Inflammatory macrophage treated with lipopolysaccharide for 1 hour (primary cell): ENCODE data around the gene FBXW9.
A peak's percentile ranks its signal among the peaks of the same experiment; 100 is the strongest.
"Not testable (repeated sequence)": the region's sequence is repeated elsewhere in the genome, so short reads cannot be mapped to it uniquely, and the experiment has no call there.

Experiments used
- DNase-seq, 2 donors: peaks; one replicate each; pipeline ENCODE4 v3.0.0-alpha.2; 2020 to 2022

The FBXW9 gene

DNA sequence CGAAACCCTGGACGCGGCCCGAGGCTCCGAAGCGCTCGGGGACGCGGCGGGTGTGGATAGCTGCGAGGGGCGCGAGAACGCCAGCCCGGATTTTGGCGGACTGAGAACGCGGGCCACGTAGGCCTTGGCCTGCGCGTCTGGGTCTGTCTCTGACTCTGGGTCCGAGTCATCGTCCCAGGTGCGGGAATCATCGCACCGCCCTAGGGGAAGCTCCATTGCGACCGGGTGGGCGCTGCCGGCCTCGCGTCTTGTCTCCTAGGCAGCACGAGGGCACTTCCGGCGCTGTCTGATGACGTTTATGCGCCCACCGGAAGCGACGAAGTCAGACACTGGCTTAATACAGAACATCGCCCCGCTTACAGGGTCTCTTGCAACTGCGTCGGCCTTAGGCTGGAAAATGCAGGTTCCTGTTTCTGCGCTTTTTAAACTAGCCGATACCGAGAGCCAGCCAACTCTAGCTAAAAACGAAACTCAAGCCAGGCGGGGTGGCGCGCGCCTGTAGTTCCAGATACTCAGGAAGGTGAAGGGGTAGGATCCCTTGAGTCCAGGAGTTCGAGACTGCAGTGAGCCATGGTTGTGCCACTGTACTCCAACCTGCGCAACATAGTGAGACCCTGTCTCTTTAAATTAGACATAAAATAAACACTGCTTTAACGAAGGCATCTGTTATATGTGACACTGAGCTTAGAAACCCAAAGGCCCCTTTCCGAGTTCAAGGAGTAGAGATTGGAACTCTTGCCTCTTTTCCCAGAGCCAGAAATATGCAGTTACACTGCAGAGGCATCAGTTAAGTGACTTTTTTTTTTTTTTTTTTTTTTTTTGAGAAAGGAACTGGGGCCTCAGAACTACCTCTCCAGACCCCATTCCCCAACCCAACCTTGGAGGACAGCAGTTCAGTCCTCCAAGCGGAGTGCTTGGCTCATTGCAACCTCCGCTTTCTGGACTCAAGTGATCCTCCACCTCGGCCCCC is at the start of gene FBXW9:
Gene FBXW9, minus strand, starts transcription at position 266 of the 970 bp plus-strand sequence. Its CDS starts 50 bp downstream, at position 216.
- peak; percentile 94 to 99 for DNase-seq

DNA sequence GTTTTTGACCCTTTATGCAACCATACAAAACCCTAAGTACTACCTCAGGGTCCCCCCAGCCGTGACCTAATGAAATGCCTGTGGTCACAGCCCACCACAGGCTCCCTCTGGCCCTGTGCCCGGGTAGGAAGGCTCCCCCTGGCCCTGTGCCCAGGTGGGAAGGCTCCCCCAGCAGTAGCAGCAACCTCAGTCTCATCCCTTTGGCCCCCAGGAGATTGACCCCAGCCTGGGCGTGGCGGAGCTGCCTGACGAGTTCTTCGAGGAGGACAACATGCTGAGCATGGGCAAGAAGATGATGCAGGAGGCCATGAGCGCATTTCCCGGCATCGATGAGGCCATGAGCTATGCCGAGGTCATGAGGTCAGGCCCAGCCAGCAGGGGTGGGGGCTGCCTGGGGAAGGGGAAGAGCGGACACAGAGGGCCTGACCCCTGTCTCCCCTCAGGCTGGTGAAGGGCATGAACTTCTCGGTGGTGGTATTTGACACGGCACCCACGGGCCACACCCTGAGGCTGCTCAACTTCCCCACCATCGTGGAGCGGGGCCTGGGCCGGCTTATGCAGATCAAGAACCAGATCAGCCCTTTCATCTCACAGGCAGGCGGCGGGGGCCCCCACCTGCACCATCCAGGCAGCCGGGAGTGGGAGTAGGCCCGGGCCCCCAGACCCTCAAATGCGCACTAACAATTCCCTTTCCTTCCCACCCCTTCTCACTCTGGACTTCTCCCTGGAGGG is 48.9 kb upstream of the FBXW9 start:
- DNase-seq = no peak

DNA sequence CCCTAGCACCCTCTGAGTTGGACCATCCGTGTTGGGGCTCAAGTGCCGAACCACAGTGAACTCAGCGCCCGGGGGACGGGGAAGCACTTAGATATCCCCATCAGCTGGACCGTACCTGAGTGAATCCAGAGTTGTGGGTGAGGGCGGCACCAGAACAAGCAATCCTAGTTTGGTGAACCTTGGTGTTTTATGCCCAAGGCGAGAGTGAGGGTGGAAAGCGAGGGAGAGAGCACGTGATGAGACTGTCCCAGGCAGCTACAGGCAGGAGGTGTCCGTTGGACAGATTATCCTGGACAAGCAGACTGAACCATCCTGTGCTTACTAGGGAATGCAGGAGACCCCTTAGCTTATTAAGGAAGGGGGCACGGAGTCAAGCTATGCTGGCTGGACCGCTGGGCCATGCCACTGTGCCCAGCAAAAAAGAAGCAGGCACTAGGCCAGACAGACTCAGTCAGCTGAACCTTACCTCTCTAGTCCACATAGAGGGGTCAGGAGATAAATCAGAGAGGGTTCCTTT is 41.5 kb upstream of the FBXW9 start:
- DNase-seq = no peak

DNA sequence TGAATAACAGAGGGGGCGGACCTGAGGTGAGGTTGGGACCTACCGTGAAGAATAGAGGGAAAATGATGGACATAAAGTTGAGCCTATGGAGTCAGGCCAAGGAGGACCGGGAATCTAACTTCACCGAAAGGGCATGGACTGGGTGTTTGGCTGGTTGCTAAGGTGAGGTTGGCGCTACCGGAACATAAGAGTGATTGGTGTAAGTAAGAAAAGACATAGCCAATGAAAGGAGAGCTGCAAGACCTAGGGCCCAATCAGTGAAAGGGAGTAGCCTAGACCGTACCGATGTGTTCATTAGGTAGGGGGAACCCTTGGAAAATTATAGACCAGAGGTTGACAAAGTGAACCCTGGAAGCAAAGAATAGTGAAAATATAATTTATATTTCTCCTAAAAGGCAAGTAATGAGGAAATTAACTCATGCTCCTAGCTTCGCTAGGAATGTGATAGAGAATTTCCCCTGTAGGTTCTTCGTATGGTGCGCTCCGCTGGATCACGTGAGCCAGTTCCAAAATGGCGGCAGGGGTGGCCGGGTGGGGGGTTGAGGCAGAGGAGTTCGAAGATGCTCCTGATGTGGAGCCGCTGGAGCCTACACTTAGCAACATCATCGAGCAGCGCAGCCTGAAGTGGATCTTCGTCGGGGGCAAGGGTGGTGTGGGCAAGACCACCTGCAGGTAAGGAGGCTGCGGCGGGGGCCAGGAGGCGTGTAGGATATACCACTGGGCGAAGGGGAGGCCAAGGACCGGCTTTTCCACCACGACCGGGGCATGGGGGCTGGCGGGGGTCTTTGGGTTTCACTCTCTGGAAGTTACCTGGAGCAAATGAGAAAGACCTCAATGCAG is 40.8 kb upstream of the FBXW9 start, which contains the start of gene GET3:
Gene GET3, plus strand, starts transcription at position 503 of the 840 bp plus-strand sequence. Its CDS starts 9 bp downstream, at position 512.
- peak; percentile 88 to 99 for DNase-seq

GRCh38 chr19:12733369-12734214 is 37.2 kb upstream of the FBXW9 start:
- peak; percentile 73 to 74 for DNase-seq

- no peak for DNase-seq
Measured at GRCh38 chr19:12731337-12731736, 34.9 kb upstream of the FBXW9 start.

- DNase-seq = peak in 1 of 2 donors; percentile 13
Measured at GRCh38 chr19:12730064-12730463, 33.6 kb upstream of the FBXW9 start.

- DNase-seq = no peak
Measured at GRCh38 chr19:12727745-12728433, 31.5 kb upstream of the FBXW9 start.

DNA sequence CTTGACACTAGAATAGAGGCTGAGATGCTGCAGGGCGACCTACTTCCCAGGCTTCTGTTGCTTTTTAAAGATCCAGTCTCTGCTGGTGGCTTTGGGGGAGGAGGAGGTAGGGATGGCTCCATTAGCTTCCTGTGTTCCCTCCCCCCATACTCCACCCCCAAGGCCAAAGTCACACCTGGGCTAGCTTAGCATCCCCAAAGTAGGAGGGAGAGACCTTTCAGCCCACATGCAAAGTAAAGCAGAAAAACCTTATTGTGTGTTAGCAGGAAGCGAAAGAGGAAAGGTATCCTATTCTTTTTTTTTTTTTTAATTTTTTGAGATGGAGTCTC is 30.5 kb upstream of the FBXW9 start:
- no peak for DNase-seq

GRCh38 chr19:12725612-12726011 is 29.2 kb upstream of the FBXW9 start:
- DNase-seq = not testable (repeated sequence)

DNA sequence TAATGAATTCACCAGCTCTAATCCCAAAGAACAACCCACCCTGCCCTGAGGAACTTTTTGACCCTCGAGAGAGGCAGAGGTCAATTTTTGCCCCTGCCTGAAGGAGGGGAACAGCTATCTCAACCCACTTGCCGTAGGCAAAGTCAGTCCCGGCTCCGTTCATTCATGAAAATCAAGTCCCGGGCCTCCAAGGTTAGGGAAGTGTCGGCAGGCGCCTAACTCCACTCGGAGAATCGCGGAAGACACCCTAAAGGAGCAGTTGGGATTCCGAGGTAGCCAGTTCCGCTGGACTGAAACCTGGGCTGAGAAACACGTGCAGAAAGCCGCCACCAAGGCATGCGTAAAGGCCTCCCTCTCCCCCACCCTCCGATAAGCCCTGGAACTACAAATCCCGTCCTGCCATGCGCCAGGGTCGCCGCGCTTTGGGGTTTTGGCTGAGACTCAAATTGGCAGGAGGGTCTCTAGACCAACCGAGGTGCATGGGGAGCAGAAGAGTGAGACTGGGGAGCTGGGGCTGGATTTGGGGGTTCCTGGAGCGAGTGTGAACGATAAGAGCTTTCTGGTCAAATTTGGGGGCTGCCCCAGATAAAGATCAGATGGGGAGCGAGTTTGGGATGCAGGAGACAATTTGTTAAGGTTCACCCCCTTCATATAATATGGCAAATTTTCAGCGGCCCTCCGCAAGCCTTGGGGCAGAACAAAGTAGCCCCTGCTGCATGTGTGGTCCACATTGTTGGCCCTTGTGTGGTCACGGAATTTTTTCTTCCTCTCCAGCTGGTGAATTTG is 27.4 kb upstream of the FBXW9 start, which contains the start of gene TNPO2:
Gene TNPO2, minus strand, starts transcription at position 292 of the 786 bp plus-strand sequence. CDS start 2,955 bp downstream, outside the sequence.
- peak; percentile 33 to 49 for DNase-seq

- DNase-seq = no peak
Measured at GRCh38 chr19:12723381-12723640, 26.9 kb upstream of the FBXW9 start.

DNA sequence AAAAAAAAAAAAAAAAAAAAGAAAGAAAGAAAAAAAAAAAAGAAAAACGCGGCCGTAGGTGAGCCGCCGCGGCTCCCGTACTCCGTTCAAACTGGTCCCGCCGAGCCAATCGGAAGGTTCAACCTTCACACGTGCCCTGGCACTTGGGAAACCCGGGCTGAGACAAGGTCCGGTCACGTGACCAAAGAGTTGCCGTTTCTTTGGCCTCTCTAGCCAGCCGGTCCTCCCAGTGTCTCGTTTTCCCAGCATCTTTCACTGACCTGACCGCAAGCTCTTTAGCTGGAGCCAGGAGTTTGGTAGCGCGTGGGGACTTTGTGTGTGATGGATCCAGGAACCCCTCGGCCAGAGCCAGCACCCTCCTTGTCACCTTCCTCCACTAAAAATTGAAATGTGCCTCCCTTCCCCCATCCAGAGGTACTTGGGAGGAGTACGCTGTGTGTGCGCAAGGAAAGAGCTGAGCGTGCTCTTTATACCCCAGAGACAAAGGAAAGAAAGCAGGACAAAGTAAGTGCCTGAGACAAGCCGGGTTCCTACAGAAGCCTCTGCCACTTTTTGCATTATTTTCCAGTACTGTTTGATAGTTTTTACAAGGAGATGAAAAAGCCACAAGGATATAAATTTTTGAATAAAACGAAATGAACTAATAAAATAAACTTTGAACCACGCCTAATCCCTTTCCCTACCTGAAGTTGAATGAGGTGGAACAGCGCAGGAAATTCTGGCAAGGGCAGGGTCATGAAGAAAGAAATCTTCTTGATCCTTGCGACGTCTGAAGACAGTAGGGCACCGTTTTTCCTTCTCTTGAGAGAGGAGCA is 26.3 kb upstream of the FBXW9 start:
- peak; percentile 98 for DNase-seq

GRCh38 chr19:12721656-12722565 is 25.5 kb upstream of the FBXW9 start:
- peak; percentile 42 to 43 for DNase-seq

DNA sequence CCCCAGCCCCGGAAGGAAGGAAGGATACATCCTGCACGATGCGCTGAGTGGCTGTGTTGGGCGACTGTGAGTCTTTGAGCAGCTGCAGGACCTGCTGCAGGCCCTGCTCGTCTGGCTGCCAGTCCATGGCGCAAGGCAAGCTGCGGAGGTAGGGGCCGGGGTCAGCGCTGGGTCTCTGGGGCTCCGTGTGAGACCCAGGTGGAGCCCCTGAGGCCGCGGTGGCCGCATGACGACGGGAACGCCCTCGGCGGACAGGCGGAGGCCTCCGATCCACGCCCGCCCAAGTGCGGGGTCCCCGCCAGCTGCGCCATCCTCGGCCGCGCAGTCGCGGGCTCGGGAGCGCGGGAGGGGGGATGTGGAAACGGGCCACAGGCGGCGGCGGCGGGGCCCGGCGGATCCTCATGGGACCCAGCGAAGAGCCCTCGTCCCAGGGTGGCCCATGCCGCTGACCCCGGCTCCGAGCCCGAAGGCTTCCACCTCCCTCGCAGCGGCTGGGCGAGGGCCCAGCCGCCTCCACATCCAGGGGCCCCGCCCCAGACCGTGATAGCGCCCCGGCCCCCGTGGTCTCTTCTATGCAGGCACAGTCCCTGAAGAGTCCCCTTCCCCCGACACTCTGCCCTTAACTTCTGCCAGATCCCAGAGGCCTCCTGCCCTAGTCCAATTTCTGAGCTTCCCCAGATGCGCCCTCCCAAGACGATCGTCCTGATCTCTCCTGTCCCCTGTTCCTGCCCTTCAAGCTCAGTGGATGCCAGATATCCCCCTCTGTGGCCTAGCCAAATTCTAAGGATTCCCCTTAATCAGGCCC is 24.6 kb upstream of the FBXW9 start:
- peak in 1 of 2 donors; percentile 10 for DNase-seq

DNA sequence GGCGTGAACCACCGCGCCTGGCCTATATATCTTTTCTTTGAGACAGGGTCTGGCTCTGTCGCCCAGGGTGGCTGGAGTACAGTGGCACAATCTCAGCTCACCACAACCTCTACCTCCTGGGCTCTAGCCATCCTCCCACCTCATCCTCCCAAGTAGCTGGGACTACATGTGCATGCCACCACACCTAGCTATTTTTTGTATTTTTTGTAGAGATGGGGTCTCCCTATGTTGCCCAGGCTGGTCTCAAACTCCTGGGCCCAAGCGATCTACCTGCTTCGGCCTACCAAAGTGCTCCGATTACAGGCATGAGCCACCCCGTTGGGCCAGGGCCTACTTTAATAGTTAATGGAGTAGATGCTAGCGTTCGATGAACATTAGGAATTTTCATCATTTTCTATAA is 23.9 kb upstream of the FBXW9 start:
- DNase-seq = no peak

DNA sequence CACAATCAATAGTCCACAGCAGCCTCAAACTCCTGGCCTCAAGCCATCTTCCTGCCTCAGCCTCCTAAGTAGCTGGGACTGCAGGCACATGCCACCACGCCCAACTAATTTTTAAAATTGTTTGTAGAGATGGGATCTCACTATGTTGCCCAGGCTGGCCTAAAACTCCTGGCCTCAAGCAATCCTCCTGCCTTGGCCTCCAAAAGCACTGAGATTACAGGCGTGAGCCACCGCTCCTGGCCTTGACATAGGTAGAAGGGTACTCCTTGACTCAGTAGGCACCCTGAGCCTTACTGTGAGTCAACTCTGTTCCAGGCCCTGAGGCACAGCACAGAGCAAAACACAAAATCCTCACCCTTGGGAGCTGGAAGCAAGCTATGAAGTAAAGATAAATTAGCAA is 19.5 kb upstream of the FBXW9 start:
- DNase-seq = no peak
